Esophagus squamous epithelium (tissue), 4 donors: ENCODE results near the gene GPR137B.

Experiments
- POLR2A ChIP-seq, 4 donors: fragments of 450-650 bp; IDR thresholded peaks; one replicate each; pipeline ENCODE4 v1.6.1; 2017; ENCODE audit warnings: antibody characterized with exemption in 4 of 4, mild to moderate bottlenecking in 4 of 4, moderate library complexity in 3 of 4
- TF ChIP-seq, protein P1 (sequence below), 6 experiments: fragments of 450-650 bp in 4 of 6; fragments of 200-600 bp in 2 of 6; sonication (generic) in 2 of 6; IDR thresholded peaks; one replicate each; pipeline ENCODE4 v1.5.1; 2016 to 2019; ENCODE audit warnings: antibody characterized with exemption in 6 of 6, mild to moderate bottlenecking in 4 of 6, moderate library complexity in 4 of 6

GRCh38 chr1:236154671-236155398, 12.5 kb downstream of the GPR137B start:
- TF ChIP-seq, protein P1, sequence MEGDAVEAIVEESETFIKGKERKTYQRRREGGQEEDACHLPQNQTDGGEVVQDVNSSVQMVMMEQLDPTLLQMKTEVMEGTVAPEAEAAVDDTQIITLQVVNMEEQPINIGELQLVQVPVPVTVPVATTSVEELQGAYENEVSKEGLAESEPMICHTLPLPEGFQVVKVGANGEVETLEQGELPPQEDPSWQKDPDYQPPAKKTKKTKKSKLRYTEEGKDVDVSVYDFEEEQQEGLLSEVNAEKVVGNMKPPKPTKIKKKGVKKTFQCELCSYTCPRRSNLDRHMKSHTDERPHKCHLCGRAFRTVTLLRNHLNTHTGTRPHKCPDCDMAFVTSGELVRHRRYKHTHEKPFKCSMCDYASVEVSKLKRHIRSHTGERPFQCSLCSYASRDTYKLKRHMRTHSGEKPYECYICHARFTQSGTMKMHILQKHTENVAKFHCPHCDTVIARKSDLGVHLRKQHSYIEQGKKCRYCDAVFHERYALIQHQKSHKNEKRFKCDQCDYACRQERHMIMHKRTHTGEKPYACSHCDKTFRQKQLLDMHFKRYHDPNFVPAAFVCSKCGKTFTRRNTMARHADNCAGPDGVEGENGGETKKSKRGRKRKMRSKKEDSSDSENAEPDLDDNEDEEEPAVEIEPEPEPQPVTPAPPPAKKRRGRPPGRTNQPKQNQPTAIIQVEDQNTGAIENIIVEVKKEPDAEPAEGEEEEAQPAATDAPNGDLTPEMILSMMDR (IDR thresholded peaks at IDR 0.05), result no peak
- TF ChIP-seq POLR2A (IDR thresholded peaks at IDR 0.05), result no peak
